ENCODE data around the gene MBD3L2B.

- TF ChIP-seq POLR2A (IDR thresholded peaks at IDR 0.05; ENCODE audit: low read length) (no peak), GATA1 (IDR thresholded peaks at IDR 0.05; ENCODE audit: low read depth, low read length) (no peak)
These were observed 23.4 kb downstream of the MBD3L2B start for GRCh38 chr19:6997679-6998445.

Measured in erythroblast (primary cell).